CD4-positive, CD25-positive, alpha-beta regulatory T cell (primary cell): ENCODE measurements around the gene NRN1L. TPM values are rescaled to one million over a fixed set of nuclear protein-coding genes. Genes with fewer than 3 reads are reported as not detected.

ENCODE experiments used
- ATAC-seq, 2 donors: fragments of 150-1000 bp; cut with Tn5 transposase; one replicate each; pipeline ENCODE4 v1.10.0; 2021; ENCODE audit warnings: low read depth in 2 of 2, moderate number of reproducible peaks in 2 of 2, moderate library complexity in 1 of 2
- DNase-seq, 3 donors: peaks; one replicate each; pipeline versions ENCODE4 v3.0.0 to v3.0.0-alpha.2; 2012 to 2022; ENCODE audit warnings: mixed read lengths in 1 of 3
- H3K27ac ChIP-seq: one replicate; pipeline ENCODE4 v1.7.0; 2013; ENCODE audit warnings: mild to moderate bottlenecking, low read length; ENCODE audit not compliant: insufficient read depth, poor library complexity, severe bottlenecking
- H3K27me3 ChIP-seq: one replicate; pipeline ENCODE4 v1.7.0; 2013; ENCODE audit warnings: low read length; ENCODE audit not compliant: control insufficient read depth, insufficient read depth
- H3K36me3 ChIP-seq: one replicate; pipeline ENCODE4 v1.7.0; 2013; ENCODE audit warnings: mild to moderate bottlenecking, low read length, moderate library complexity; ENCODE audit not compliant: control insufficient read depth, insufficient read depth
- H3K4me1 ChIP-seq: 2 replicates; pipeline ENCODE4 v1.7.0; 2013; ENCODE audit warnings: mild to moderate bottlenecking, low read length; ENCODE audit not compliant: insufficient read depth, control insufficient read depth, poor library complexity, severe bottlenecking
- H3K4me3 ChIP-seq: one replicate; pipeline ENCODE4 v1.7.0; 2013; ENCODE audit warnings: low read depth, mild to moderate bottlenecking, low read length, moderate library complexity
- H3K9me3 ChIP-seq, 2 experiments: 1 replicate in 1 of 2; 2 replicates in 1 of 2; pipeline ENCODE4 v1.7.0; 2013; ENCODE audit warnings: low read length in 2 of 2, mild to moderate bottlenecking in 1 of 2, moderate library complexity in 1 of 2; ENCODE audit not compliant: control insufficient read depth in 2 of 2
- H3K27ac Mint-ChIP-seq, 3 donors: one replicate each; pipeline ENCODE4 v1.8.0; 2020 to 2022; ENCODE audit warnings: mild to moderate bottlenecking in 3 of 3, mixed read lengths in 3 of 3, moderate library complexity in 2 of 3
- H3K27me3 Mint-ChIP-seq: one replicate; pipeline ENCODE4 v1.8.0; 2022; ENCODE audit warnings: mild to moderate bottlenecking, mixed read lengths
- H3K36me3 Mint-ChIP-seq: one replicate; pipeline ENCODE4 v1.8.0; 2020; ENCODE audit warnings: mixed read lengths
- H3K4me1 Mint-ChIP-seq, 4 donors: one replicate each; pipeline ENCODE4 v1.8.0; 2020 to 2022; ENCODE audit warnings: mixed read lengths in 4 of 4, mild to moderate bottlenecking in 1 of 4
- H3K4me3 Mint-ChIP-seq, 4 donors: one replicate each; pipeline ENCODE4 v1.8.0; 2020 to 2022; ENCODE audit warnings: mild to moderate bottlenecking in 4 of 4, mixed read lengths in 4 of 4, moderate library complexity in 3 of 4
- H3K9me3 Mint-ChIP-seq, 7 donors: one replicate each; pipeline ENCODE4 v1.8.0; 2020 to 2022; ENCODE audit warnings: mixed read lengths in 7 of 7, mild to moderate bottlenecking in 3 of 7, moderate library complexity in 2 of 7
- polyA plus RNA-seq, 4 donors: library from polyadenylated mRNA; unstranded; fragments of 300-500 nt; fragmentation: Illumina TruSeq; gene quantifications; one replicate each; pipeline ENCODE4 v1.2.3, GENCODE V29; 2021
- total RNA-seq: library from RNA; stranded (reverse); gene quantifications from one replicate; pipeline ENCODE4 v1.2.3, GENCODE V29; 2022

Gene NRN1L
- total and polyA plus RNA-seq, 5 donors from 2014 or later: 0.37 to 2.7 (median 0.65) TPM; not detected in 2

- no peak overlapping the region for H3K27ac ChIP-seq
- ATAC-seq (no peak), DNase-seq (no peak)
- no peaks in the 10 kb centered on the region for H3K9me3 Mint-ChIP-seq
- peaks cover 4 to 36% (median 17%) of the 10 kb centered on the region in 4 donors for H3K4me1 Mint-ChIP-seq
- no peak overlapping the region for H3K4me3 Mint-ChIP-seq
- H3K27me3 ChIP-seq: no peaks in the 10 kb centered on the region
- peaks cover 7% of the 10 kb centered on the region for H3K36me3 Mint-ChIP-seq
- H3K27me3 Mint-ChIP-seq: no peaks in the 10 kb centered on the region
- no peak overlapping the region for H3K27ac Mint-ChIP-seq
- no peaks in the 10 kb centered on the region for H3K36me3 ChIP-seq
- H3K4me3 ChIP-seq: no peak overlapping the region
- no peaks in the 10 kb centered on the region for H3K9me3 ChIP-seq
- H3K4me1 ChIP-seq: no peaks in the 10 kb centered on the region
Measured at GRCh38 chr16:67855789-67856188, 28.9 kb upstream of the NRN1L start.

- Mint-ChIP-seq H3K27me3 (no peaks in the 10 kb centered on the region), H3K27ac (peak overlapping the region in 1 of 3 donors; percentile 79), H3K4me3 (peak overlapping the region in 1 of 4 donors; percentile 75), H3K36me3 (peaks cover 9% of the 10 kb centered on the region), H3K4me1 (peaks cover 4 to 46% (median 18%) of the 10 kb centered on the region in 4 donors), H3K9me3 (no peaks in the 10 kb centered on the region)
- DNase-seq: no peak
- no peaks in the 10 kb centered on the region for H3K4me1 ChIP-seq
- no peak overlapping the region for H3K27ac ChIP-seq
- H3K36me3 ChIP-seq: no peaks in the 10 kb centered on the region
- H3K27me3 ChIP-seq: no peaks in the 10 kb centered on the region
- H3K4me3 ChIP-seq: no peak overlapping the region
- H3K9me3 ChIP-seq: no peaks in the 10 kb centered on the region
- ATAC-seq: no peak
Measured at GRCh38 chr16:67856927-67857546, 27.6 kb upstream of the NRN1L start.

GRCh38 chr16:67857547-67858233 is 27.0 kb upstream of the NRN1L start:
- Mint-ChIP-seq H3K9me3 (no peaks in the 10 kb centered on the region), H3K4me1 (peaks cover 4 to 47% (median 20%) of the 10 kb centered on the region in 4 donors), H3K36me3 (peaks cover 9% of the 10 kb centered on the region), H3K27ac (peak overlapping the region; percentile 72 to 79 (median 75)), H3K27me3 (no peaks in the 10 kb centered on the region), H3K4me3 (peak overlapping the region in 2 of 4 donors; percentile 28 to 75)
- Histone ChIP-seq H3K36me3 (no peaks in the 10 kb centered on the region), H3K4me1 (no peaks in the 10 kb centered on the region), H3K4me3 (no peak overlapping the region), H3K27ac (no peak overlapping the region), H3K9me3 (no peaks in the 10 kb centered on the region), H3K27me3 (no peaks in the 10 kb centered on the region)
- DNase-seq (no peak), ATAC-seq (peak; percentile 71 to 74)

GRCh38 chr16:67858500-67858899 is 26.2 kb upstream of the NRN1L start:
- ATAC-seq: no peak
- DNase-seq: no peak
- H3K36me3 Mint-ChIP-seq: peaks cover 9% of the 10 kb centered on the region
- H3K9me3 Mint-ChIP-seq: no peaks in the 10 kb centered on the region
- Histone ChIP-seq H3K27ac (no peak overlapping the region), H3K9me3 (no peaks in the 10 kb centered on the region), H3K4me1 (no peaks in the 10 kb centered on the region), H3K27me3 (no peaks in the 10 kb centered on the region), H3K36me3 (no peaks in the 10 kb centered on the region), H3K4me3 (no peak overlapping the region)
- H3K27ac Mint-ChIP-seq: peak overlapping the region; percentile 63 to 79 (median 72)
- H3K4me1 Mint-ChIP-seq: peaks cover 4 to 47% (median 20%) of the 10 kb centered on the region in 4 donors
- H3K27me3 Mint-ChIP-seq: no peaks in the 10 kb centered on the region
- H3K4me3 Mint-ChIP-seq: peak overlapping the region in 1 of 4 donors; percentile 75

- Mint-ChIP-seq H3K36me3 (peaks cover 5% of the 10 kb centered on the region), H3K27me3 (no peaks in the 10 kb centered on the region), H3K4me1 (peaks cover 0 to 38% (median 16%) of the 10 kb centered on the region in 4 donors), H3K9me3 (no peaks in the 10 kb centered on the region), H3K4me3 (no peak overlapping the region), H3K27ac (peak overlapping the region in 2 of 3 donors; percentile 29 to 67)
- no peak overlapping the region for H3K4me3 ChIP-seq
- H3K4me1 ChIP-seq: no peaks in the 10 kb centered on the region
- no peak overlapping the region for H3K27ac ChIP-seq
- DNase-seq: no peak
- no peaks in the 10 kb centered on the region for H3K9me3 ChIP-seq
- peaks cover 7% of the 10 kb centered on the region for H3K36me3 ChIP-seq
- no peak for ATAC-seq
- H3K27me3 ChIP-seq: no peaks in the 10 kb centered on the region
Measured at GRCh38 chr16:67860589-67861398, 23.9 kb upstream of the NRN1L start.

GRCh38 chr16:67861877-67862276 is 22.8 kb upstream of the NRN1L start:
- no peak overlapping the region for H3K27ac ChIP-seq
- no peaks in the 10 kb centered on the region for H3K4me1 ChIP-seq
- Mint-ChIP-seq H3K27me3 (no peaks in the 10 kb centered on the region), H3K27ac (peak overlapping the region in 2 of 3 donors; percentile 29 to 87), H3K9me3 (no peaks in the 10 kb centered on the region), H3K36me3 (peaks cover 5% of the 10 kb centered on the region), H3K4me1 (peaks cover 0 to 35% (median 14%) of the 10 kb centered on the region in 4 donors), H3K4me3 (peak overlapping the region in 1 of 4 donors; percentile 70)
- no peaks in the 10 kb centered on the region for H3K27me3 ChIP-seq
- no peak overlapping the region for H3K4me3 ChIP-seq
- peaks cover 7% of the 10 kb centered on the region for H3K36me3 ChIP-seq
- no peak for DNase-seq
- no peak for ATAC-seq
- no peaks in the 10 kb centered on the region for H3K9me3 ChIP-seq

- Histone ChIP-seq H3K4me3 (no peak overlapping the region), H3K4me1 (no peaks in the 10 kb centered on the region), H3K27ac (no peak overlapping the region), H3K36me3 (peaks cover 15% of the 10 kb centered on the region), H3K9me3 (no peaks in the 10 kb centered on the region), H3K27me3 (no peaks in the 10 kb centered on the region)
- H3K27me3 Mint-ChIP-seq: no peaks in the 10 kb centered on the region
- DNase-seq: no peak
- no peak overlapping the region for H3K4me3 Mint-ChIP-seq
- ATAC-seq: no peak
- peak overlapping the region; percentile 42 to 56 (median 44) for H3K27ac Mint-ChIP-seq
- H3K36me3 Mint-ChIP-seq: peaks cover 5% of the 10 kb centered on the region
- H3K9me3 Mint-ChIP-seq: no peaks in the 10 kb centered on the region
- peaks cover 0 to 25% (median 8%) of the 10 kb centered on the region in 4 donors for H3K4me1 Mint-ChIP-seq
Measured at GRCh38 chr16:67862623-67863583, 21.8 kb upstream of the NRN1L start.
